H1 (cell line): ENCODE results near the gene MCC. TPM values are rescaled to one million over a fixed set of nuclear protein-coding genes. Genes with fewer than 3 reads are reported as not detected.

Experiments
- CTCF ChIA-PET: fragments of 300-600 bp; sonication (Branson Sonifier 250); formaldehyde crosslinking; loops from one replicate; lab custom pipeline; 2021; ENCODE audit not compliant: partially characterized antibody; lab: Charles Lee
- POLR2A ChIA-PET: fragments of 300-600 bp; sonication (Branson Sonifier 250); formaldehyde crosslinking; loops from one replicate; lab custom pipeline; 2021; ENCODE audit warnings: inconsistent platforms; ENCODE audit not compliant: partially characterized antibody; lab: Charles Lee
- DNase-seq, 2 experiments: peaks; one replicate each; pipeline versions ENCODE4 v3.0.0 to v3.0.0-alpha.2; 2010 to 2022; ENCODE audit warnings: low spot score in 2 of 2, low read depth in 1 of 2, mixed read lengths in 1 of 2
- FAIRE-seq: peaks from 2 replicates; lab custom pipeline; 2011; peaks lifted over from hg19 to GRCh38; lab: Jason Lieb, UNC
- H2AFZ ChIP-seq: 2 replicates; pipeline ENCODE4 v1.8.1; 2012; ENCODE audit warnings: low read length, inconsistent platforms
- H2AK5ac ChIP-seq: 2 replicates; pipeline ENCODE4 v1.6.1; 2013; ENCODE audit warnings: low read depth, low read length
- H2BK120ac ChIP-seq: replicated peaks from 2 replicates; pipeline ENCODE3; 2013; ENCODE audit warnings: low read depth, low read length, inconsistent platforms
- H2BK12ac ChIP-seq: 2 replicates; pipeline ENCODE4 v1.6.1; 2013; ENCODE audit warnings: low read depth, low read length
- H2BK15ac ChIP-seq: 2 replicates; pipeline ENCODE4 v1.6.1; 2013; ENCODE audit warnings: low read length
- H2BK20ac ChIP-seq: 2 replicates; pipeline ENCODE4 v1.6.1; 2013; ENCODE audit warnings: low read length
- H2BK5ac ChIP-seq: 2 replicates; pipeline ENCODE4 v1.6.1; 2013; ENCODE audit warnings: low read depth, low read length
- H3K14ac ChIP-seq: 2 replicates; pipeline ENCODE4 v1.6.1; 2013; ENCODE audit warnings: inconsistent platforms; ENCODE audit not compliant: insufficient read length
- H3K18ac ChIP-seq: 2 replicates; pipeline ENCODE4 v1.6.1; 2013; ENCODE audit warnings: low read length; ENCODE audit errors: extremely low read depth
- H3K23ac ChIP-seq: 2 replicates; pipeline ENCODE4 v1.6.1; 2013; ENCODE audit warnings: inconsistent platforms; ENCODE audit not compliant: insufficient read length
- H3K23me2 ChIP-seq: 2 replicates; pipeline ENCODE4 v1.6.1; 2013; ENCODE audit warnings: low read depth, low read length
- H3K27ac ChIP-seq: 2 replicates; pipeline ENCODE4 v1.6.1; 2011; ENCODE audit warnings: low read depth, low read length, inconsistent platforms
- H3K27me3 ChIP-seq, 4 experiments: replicated peaks in 1 of 4; 1 replicate in 1 of 4; 2 replicates in 3 of 4; pipeline versions ENCODE4 v1.6.1 to v1.8.1; 2011 to 2013; ENCODE audit warnings: low read length in 3 of 4, mild to moderate bottlenecking in 3 of 4, inconsistent platforms in 2 of 4, mixed read lengths in 2 of 4, moderate library complexity in 1 of 4; ENCODE audit not compliant: control insufficient read depth in 3 of 4, insufficient read depth in 3 of 4; ENCODE audit errors: extremely low read depth in 1 of 4
- H3K36me3 ChIP-seq, 4 experiments: 2 replicates each; pipeline versions ENCODE4 v1.6.1 to v1.8.1; 2011 to 2013; ENCODE audit warnings: mild to moderate bottlenecking in 4 of 4, low read length in 3 of 4, moderate library complexity in 2 of 4, control low read depth in 1 of 4, inconsistent platforms in 1 of 4; ENCODE audit not compliant: insufficient read depth in 4 of 4, control insufficient read depth in 2 of 4
- H3K4ac ChIP-seq: replicated peaks from 2 replicates; pipeline ENCODE3; 2013; ENCODE audit warnings: low read length, low read depth, mixed read lengths, inconsistent platforms; ENCODE audit not compliant: insufficient read length
- H3K4me1 ChIP-seq, 4 experiments: replicated peaks in 1 of 4; 1 replicate in 1 of 4; 2 replicates in 3 of 4; pipeline versions ENCODE4 v1.6.1 to v1.8.1; 2011 to 2013; ENCODE audit warnings: low read length in 3 of 4, inconsistent platforms in 2 of 4, mixed read lengths in 1 of 4; ENCODE audit not compliant: insufficient read depth in 4 of 4, control insufficient read depth in 3 of 4
- H3K4me2 ChIP-seq, 2 experiments: 2 replicates each; pipeline versions ENCODE4 v1.6.1 to v1.8.1; 2011 to 2013; ENCODE audit warnings: low read depth in 2 of 2, low read length in 2 of 2, control low read depth in 1 of 2, inconsistent platforms in 1 of 2, mild to moderate bottlenecking in 1 of 2; ENCODE audit not compliant: insufficient read depth in 1 of 2
- H3K4me3 ChIP-seq, 4 experiments: fragments of 200-600, 300-600 bp in 1 of 4; sonication (generic), shearing (Covaris generic), sonication (Bioruptor Twin) in 1 of 4; 2 replicates each; pipeline versions ENCODE4 v1.5.1 to v1.8.1; 2011 to 2016; ENCODE audit warnings: low read length in 4 of 4, low read depth in 3 of 4, control low read depth in 2 of 4, inconsistent platforms in 2 of 4, mild to moderate bottlenecking in 2 of 4, mixed read lengths in 1 of 4, moderate library complexity in 1 of 4; ENCODE audit not compliant: insufficient read depth in 2 of 4; ENCODE audit errors: extremely low read depth in 1 of 4
- H3K56ac ChIP-seq: replicated peaks from 2 replicates; pipeline ENCODE3; 2013; ENCODE audit warnings: low read depth, mild to moderate bottlenecking, mixed read lengths, low read length, inconsistent platforms; ENCODE audit not compliant: insufficient read length
- H3K79me1 ChIP-seq: 2 replicates; pipeline ENCODE4 v1.6.1; 2013; ENCODE audit warnings: low read depth, low read length, control low read depth
- H3K79me2 ChIP-seq, 2 experiments: 2 replicates each; pipeline versions ENCODE4 v1.6.1 to v1.8.1; 2012 to 2013; ENCODE audit warnings: low read length in 2 of 2, mild to moderate bottlenecking in 2 of 2, inconsistent platforms in 1 of 2; ENCODE audit not compliant: insufficient read depth in 2 of 2, control insufficient read depth in 1 of 2
- H3K9ac ChIP-seq, 4 experiments: replicated peaks in 1 of 4; 1 replicate in 1 of 4; 2 replicates in 3 of 4; pipeline versions ENCODE4 v1.6.1 to v1.8.1; 2011 to 2013; ENCODE audit warnings: low read depth in 3 of 4, low read length in 3 of 4, control low read depth in 2 of 4, mild to moderate bottlenecking in 2 of 4, moderate library complexity in 2 of 4, inconsistent platforms in 1 of 4; ENCODE audit errors: extremely low read depth in 1 of 4
- H3K9me3 ChIP-seq, 2 experiments: 2 replicates each; pipeline versions ENCODE4 v1.6.1 to v1.8.1; 2012 to 2013; ENCODE audit warnings: mild to moderate bottlenecking in 2 of 2, moderate library complexity in 2 of 2, control low read depth in 1 of 2, inconsistent platforms in 1 of 2, low read depth in 1 of 2, low read length in 1 of 2, mixed read lengths in 1 of 2; ENCODE audit not compliant: insufficient read depth in 2 of 2
- H4K20me1 ChIP-seq, 2 experiments: replicated peaks in 1 of 2; 2 replicates each; pipeline versions ENCODE3 to v1.8.1; 2011 to 2013; ENCODE audit warnings: inconsistent platforms in 2 of 2, low read length in 2 of 2, mild to moderate bottlenecking in 1 of 2; ENCODE audit not compliant: insufficient read depth in 2 of 2, control insufficient read depth in 1 of 2
- H4K5ac ChIP-seq: 2 replicates; pipeline ENCODE4 v1.6.1; 2013; ENCODE audit warnings: low read length, low read depth, mixed read lengths, inconsistent platforms; ENCODE audit not compliant: insufficient read length
- H4K8ac ChIP-seq: 2 replicates; pipeline ENCODE4 v1.8.0; 2013; ENCODE audit warnings: mild to moderate bottlenecking, moderate library complexity, low read length, inconsistent platforms; ENCODE audit not compliant: insufficient read depth; ENCODE audit errors: extremely low read depth
- H4K91ac ChIP-seq: replicated peaks from 2 replicates; pipeline ENCODE3; 2013; ENCODE audit warnings: low read length, mixed read lengths, inconsistent platforms; ENCODE audit not compliant: insufficient read length
- EZH2 ChIP-seq: fragments of 200-600 bp; sonication (generic); IDR thresholded peaks from 2 replicates; pipeline ENCODE4 v1.7.1; 2012; ENCODE audit warnings: low read depth, mild to moderate bottlenecking, moderate library complexity, low read length, inconsistent platforms; ENCODE audit not compliant: severe bottlenecking
- KDM1A ChIP-seq: fragments of 200-600, 300-600 bp; sonication (generic); IDR thresholded peaks from 2 replicates; pipeline ENCODE4 v1.7.1; 2016; ENCODE audit warnings: mild to moderate bottlenecking, low read length, borderline replicate concordance
- KDM4A ChIP-seq: IDR thresholded peaks from one replicate; pipeline ENCODE4 v1.7.1; 2012; ENCODE audit warnings: low read depth, mild to moderate bottlenecking, moderate library complexity, low read length, inconsistent platforms; ENCODE audit not compliant: severe bottlenecking
- RAD21 ChIP-seq, 2 experiments: IDR thresholded peaks in 1 of 2; conservative IDR thresholded peaks in 1 of 2; 2 replicates each; pipeline ENCODE4 v1.6.1; 2011; ENCODE audit warnings: low read depth in 2 of 2, low read length in 2 of 2, improper control_type of control experiment in 1 of 2, inconsistent platforms in 1 of 2, mild to moderate bottlenecking in 1 of 2, moderate library complexity in 1 of 2
- RFX5 ChIP-seq: IDR thresholded peaks from 2 replicates; pipeline ENCODE4 v1.6.1; 2011; ENCODE audit warnings: low read depth, low read length, improper control_type of control experiment, borderline replicate concordance
- SUZ12 ChIP-seq: fragments of 200-600 bp; sonication (generic); IDR thresholded peaks from 2 replicates; pipeline ENCODE4 v1.6.1; 2012; ENCODE audit warnings: mild to moderate bottlenecking, inconsistent platforms, low read length, moderate library complexity, mixed read lengths
- ZNF274 ChIP-seq: IDR thresholded peaks from 2 replicates; pipeline ENCODE4 v1.7.0; 2012; ENCODE audit warnings: low read length, borderline replicate concordance; ENCODE audit errors: extremely low read depth
- WGBS, 2 experiments: shearing (Covaris generic) in 1 of 2; methylation state at CpG; one replicate each; pipeline versions ENCODE4 v1.1.6 to v1.1.7; 2013 to 2015; ENCODE audit warnings: low lambda C conversion rate in 2 of 2, mixed read lengths in 2 of 2, inconsistent platforms in 1 of 2, low coverage in 1 of 2, missing lambda C conversion rate in 1 of 2; ENCODE audit not compliant: insufficient replicate concordance in 2 of 2, insufficient coverage in 1 of 2, insufficient read length in 1 of 2; ENCODE audit errors: extremely low coverage in 1 of 2, missing lambda C conversion rate in 1 of 2; 5-methylcytosine and 5-hydroxymethylcytosine counted together
- polyA plus RNA-seq, 7 experiments: library from polyadenylated mRNA; depleted of rRNA in 3 of 7; stranded (reverse) in 5 of 7; unstranded in 2 of 7; fragments of >200 nt in 5 of 7; fragments of 200-250 nt in 2 of 7; gene quantifications; 1 replicate in 5 of 7; 2 replicates in 1 of 7; 4 replicates in 1 of 7; pipeline versions ENCODE4 v1.2.1 to v1.2.3, GENCODE V29; 2011 to 2013; ENCODE audit warnings: missing spikeins in 2 of 7, mixed read lengths in 2 of 7
- total RNA-seq: library from RNA; stranded (reverse); fragmentation: NEBNext Ultra II Directional; extraction: Animal tissue kit (Norgen Biotek cat#: 25700); gene quantifications from 2 replicates; pipeline ENCODE4 v1.2.1, GENCODE V29; 2021

MCC gene
- total and polyA plus RNA-seq, 2 of the 8 experiments (the other 6 are each of a cell fraction or from before 2014, with no cell fraction given): 2.6 to 18.3 TPM

DNA sequence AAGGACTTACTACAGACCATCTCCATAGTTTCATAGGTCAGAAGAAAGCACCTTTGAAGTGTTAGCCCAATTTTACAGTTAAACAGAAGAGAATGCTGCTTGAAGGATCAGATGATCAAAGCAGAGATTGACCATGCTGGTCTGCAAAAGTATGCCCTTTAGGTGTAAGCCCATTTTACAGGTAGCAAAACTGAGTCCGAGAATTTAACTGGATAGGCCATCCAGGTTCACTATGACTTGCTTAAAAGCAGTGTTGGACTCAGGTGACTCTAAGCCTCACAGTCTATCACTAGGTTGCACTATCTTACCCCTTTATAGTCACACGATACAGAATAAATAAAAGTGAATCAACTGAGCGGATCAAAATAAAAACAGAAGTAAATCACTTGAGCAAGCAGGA is 299.0 kb downstream of the MCC start:
- Histone ChIP-seq H2BK120ac (no peak overlapping the region), H2BK5ac (no peak overlapping the region), H3K56ac (no peak overlapping the region), H3K14ac (no peak overlapping the region), H2AFZ (no peak overlapping the region), H4K5ac (no peak overlapping the region), H3K9ac (no peak overlapping the region), H3K9me3 (peaks cover 3% of the 10 kb centered on the region in 2 experiments; a peak in 1 of 4 replicates), H3K23me2 (no peaks in the 10 kb centered on the region), H3K27me3 (no peaks in the 10 kb centered on the region), H4K91ac (no peak overlapping the region), H3K36me3 (no peaks in the 10 kb centered on the region), H2BK12ac (no peak overlapping the region), H3K79me2 (0 out of 4 replicates have a peak, but pooled peaks cover 0 to 6% of the 10 kb centered on the region in 2 experiments), H3K4me3 (no peak overlapping the region), H2BK15ac (no peak overlapping the region), H3K18ac (no peak overlapping the region), H3K4ac (no peak overlapping the region), H2AK5ac (no peak overlapping the region), H3K27ac (no peak overlapping the region), H3K4me1 (peaks cover 0 to 6% (median 1%) of the 10 kb centered on the region in 4 experiments; a peak in 3 of 7 replicates), H3K23ac (no peak overlapping the region), H3K79me1 (no peaks in the 10 kb centered on the region), H3K4me2 (no peak overlapping the region), H2BK20ac (no peak overlapping the region), H4K8ac (no peak overlapping the region), H4K20me1 (no peaks in the 10 kb centered on the region)
- ChIA-PET CTCF (interaction anchor here (0.7 to 1.6 kb wide), 2 partner anchors 13 to 53 kb away, joined by 3 read pairs; no protein-coding TSS in a partner anchor), POLR2A (no interaction called here)
- FAIRE-seq (no peak), DNase-seq (no peak)
- WGBS, 2 experiments: 94% methylated on average over 3 of the region's 3 CpGs; no CpG with 5 or more reads in 1 of the 2 experiments
- TF ChIP-seq RAD21 (IDR thresholded peaks at IDR 0.05 in 1 of 2, conservative IDR thresholded peaks at IDR 0.05 in 1 of 2; ENCODE audit: low read depth in 2 of 2, low read length in 2 of 2) (no peak), RFX5 (no peak), EZH2 (no peak), SUZ12 (no peak), KDM1A (peak; percentile 40; the same call in 1 of the 2 replicates), ZNF274 (no peak), KDM4A (no peak)
